D341Med (cell line): ENCODE data around the gene PRPF39.
"Not testable (repeated sequence)": the region's sequence is repeated elsewhere in the genome, so short reads cannot be mapped to it uniquely, and the experiment has no call there.

Source experiments
- DNase-seq: peaks from one replicate; pipeline ENCODE4 v3.0.0; 2012; ENCODE audit warnings: low spot score

PRPF39 gene

GRCh38 chr14:45136399-45136798 is 52.5 kb downstream of the PRPF39 start:
- no peak for DNase-seq

GRCh38 chr14:45140661-45141187 is 56.8 kb downstream of the PRPF39 start:
- DNase-seq, result no peak

- DNase-seq, result not testable (repeated sequence)
Observed at GRCh38 chr14:45142083-45142482, 58.2 kb downstream of the PRPF39 start.

GRCh38 chr14:45144658-45145057 is 60.7 kb downstream of the PRPF39 start:
- no peak for DNase-seq

- DNase-seq, result no peak
Observed at GRCh38 chr14:45145214-45145613, 61.3 kb downstream of the PRPF39 start.

GRCh38 chr14:45149602-45150001 is 65.7 kb downstream of the PRPF39 start:
- DNase-seq, result no peak

- no peak for DNase-seq
Observed at GRCh38 chr14:45150386-45150890, 66.5 kb downstream of the PRPF39 start.

GRCh38 chr14:45156067-45156466 is 72.2 kb downstream of the PRPF39 start:
- no peak for DNase-seq
